ENCODE results near the gene NNMT.

NNMT gene

GRCh38 chr11:114285599-114285998 lies 10.6 kb upstream of the NNMT start:
- no peak for DNase-seq

- DNase-seq: no peak
Measured at GRCh38 chr11:114286229-114286628, 10.0 kb upstream of the NNMT start.

- DNase-seq: no peak
Measured at GRCh38 chr11:114287154-114287553, 9.0 kb upstream of the NNMT start.

GRCh38 chr11:114288136-114288535 lies 8.1 kb upstream of the NNMT start:
- DNase-seq: no peak

- no peak for DNase-seq
Measured at GRCh38 chr11:114289779-114290178, 6.4 kb upstream of the NNMT start.

GRCh38 chr11:114290503-114291235 lies 5.5 kb upstream of the NNMT start:
- DNase-seq: no peak

- DNase-seq: no peak
Measured at GRCh38 chr11:114291381-114291780, 4.8 kb upstream of the NNMT start.

- DNase-seq: no peak
Measured at GRCh38 chr11:114291842-114292680, 4.1 kb upstream of the NNMT start.

GRCh38 chr11:114293201-114293711 lies 2.9 kb upstream of the NNMT start:
- DNase-seq: no peak

GRCh38 chr11:114296605-114297372 lies 590 bp downstream of the NNMT start:
- DNase-seq: no peak

GRCh38 chr11:114297806-114298709 lies 1.9 kb downstream of the NNMT start:
- no peak for DNase-seq

GRCh38 chr11:114298710-114299109 lies 2.5 kb downstream of the NNMT start:
- DNase-seq: no peak

GRCh38 chr11:114301088-114301487 lies 4.9 kb downstream of the NNMT start:
- no peak for DNase-seq

GRCh38 chr11:114301927-114302326 lies 5.7 kb downstream of the NNMT start:
- no peak for DNase-seq

GRCh38 chr11:114302663-114303062 lies 6.5 kb downstream of the NNMT start:
- DNase-seq: no peak

GRCh38 chr11:114304065-114304464 lies 7.9 kb downstream of the NNMT start:
- no peak for DNase-seq

- DNase-seq: no peak
Measured at GRCh38 chr11:114304969-114305368, 8.8 kb downstream of the NNMT start.

- no peak for DNase-seq
Measured at GRCh38 chr11:114307524-114308203, 11.5 kb downstream of the NNMT start.

GRCh38 chr11:114308689-114309089 lies 12.5 kb downstream of the NNMT start:
- no peak for DNase-seq

GRCh38 chr11:114309517-114309916 lies 13.3 kb downstream of the NNMT start:
- DNase-seq: no peak

GRCh38 chr11:114310095-114310494 lies 13.9 kb downstream of the NNMT start:
- no peak for DNase-seq

GRCh38 chr11:114311946-114312345 lies 15.7 kb downstream of the NNMT start:
- DNase-seq: no peak

Measured in NCI-H2107 (cell line).